NCI-H1417 treated with DMSO at 0.1 percent for 48 hours (cell line): ENCODE measurements around the gene SAC3D1.

ENCODE experiments used
- DNase-seq: peaks from one replicate; lab custom pipeline; 2025; lab: John Stamatoyannopoulos, UW

SAC3D1 gene

DNA sequence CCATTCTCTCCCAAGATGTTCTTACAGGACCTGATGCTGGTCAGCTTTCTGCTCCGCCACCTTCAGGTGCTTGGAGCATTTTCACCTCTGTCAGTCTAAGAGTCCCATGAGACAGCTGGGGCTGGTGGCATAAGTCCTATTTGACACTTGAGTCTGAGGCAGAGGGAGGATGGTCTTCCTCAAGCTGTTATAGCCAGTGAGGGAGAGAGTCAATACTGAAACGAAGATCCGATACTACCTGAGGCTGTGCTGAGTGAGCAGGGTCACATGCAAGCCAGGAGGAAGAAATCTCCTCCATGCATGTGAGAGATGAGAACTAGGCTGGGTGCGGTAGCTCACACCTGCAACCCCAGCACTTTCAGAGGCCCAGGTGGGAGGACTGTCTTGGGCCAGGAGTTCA is 48.6 kb downstream of the SAC3D1 start:
- no peak for DNase-seq

DNA sequence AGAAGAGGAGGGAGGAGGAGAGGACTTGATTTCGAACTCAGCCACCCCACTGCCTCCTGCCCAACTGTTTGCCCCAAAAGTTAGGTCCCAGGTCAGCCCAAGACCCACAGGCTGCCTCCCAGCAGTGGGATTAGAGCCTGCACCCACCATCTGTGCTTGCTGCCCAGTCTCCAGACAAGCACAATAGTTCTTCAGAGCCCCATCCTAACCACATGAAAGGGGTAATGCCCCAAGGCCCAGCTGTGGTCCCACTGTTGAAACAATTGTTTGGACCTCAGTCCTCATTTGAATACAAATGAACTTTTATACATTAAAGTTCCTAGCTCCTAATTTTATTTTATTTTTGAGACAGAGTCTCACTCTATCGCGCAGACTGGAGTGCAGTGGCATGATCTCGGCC is 49.6 kb downstream of the SAC3D1 start:
- DNase-seq = no peak
